Measurements from ENCODE around the gene MAPK8IP1. TPM values are rescaled to one million over a fixed set of nuclear protein-coding genes. Genes with fewer than 3 reads are reported as not detected.
A peak's percentile ranks its signal among the peaks of the same experiment; 100 is the strongest.

Gene MAPK8IP1
- total RNA-seq, 1 donor from 2014 or later, result 38.7 TPM

DNA sequence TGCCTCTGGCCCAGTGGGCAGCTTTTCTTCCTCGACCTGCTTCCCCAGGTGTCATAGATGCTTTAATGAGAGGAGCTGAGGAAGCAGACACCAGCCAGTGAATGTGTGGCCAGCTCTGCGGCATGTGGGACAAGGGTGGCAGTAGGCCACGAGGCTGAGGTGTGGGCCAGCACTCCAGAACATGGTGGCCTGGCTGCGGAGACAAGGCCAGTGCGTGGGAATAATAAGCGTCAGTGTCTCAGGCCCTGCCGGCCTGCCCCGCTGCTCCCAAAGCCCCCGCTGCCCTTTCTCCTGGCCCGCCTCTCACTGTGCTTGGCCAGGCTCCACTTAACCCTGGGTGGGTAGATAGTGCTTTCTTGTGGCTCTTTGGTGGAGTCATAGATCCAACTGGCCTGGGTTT lies 2.1 kb downstream of the MAPK8IP1 start:
- no peaks in the 10 kb centered on the region for H3K36me3 Mint-ChIP-seq (ENCODE audit: low read depth)
- peaks cover 21% of the 10 kb centered on the region for H3K27me3 Mint-ChIP-seq (ENCODE audit: low read depth)
- no peak for DNase-seq (ENCODE audit: low read depth, low spot score)
- no peak overlapping the region for H3K27ac Mint-ChIP-seq (ENCODE audit: unreplicated experiment)
- peak overlapping the region; percentile 69 for H3K4me3 Mint-ChIP-seq
- H3K4me1 Mint-ChIP-seq, result peaks cover 10% of the 10 kb centered on the region
- no peaks in the 10 kb centered on the region for H3K9me3 Mint-ChIP-seq
- no peak for TF ChIP-seq CTCF (conservative IDR thresholded peaks at IDR 0.05)

- H3K4me3 Mint-ChIP-seq, result no peak overlapping the region
- no peak for TF ChIP-seq CTCF (conservative IDR thresholded peaks at IDR 0.05)
- H3K36me3 Mint-ChIP-seq (ENCODE audit: low read depth), result no peaks in the 10 kb centered on the region
- H3K27me3 Mint-ChIP-seq (ENCODE audit: low read depth), result peaks cover 19% of the 10 kb centered on the region
- DNase-seq (ENCODE audit: low read depth, low spot score), result no peak
- H3K27ac Mint-ChIP-seq (ENCODE audit: unreplicated experiment), result peak overlapping the region; percentile 87
- no peaks in the 10 kb centered on the region for H3K9me3 Mint-ChIP-seq
- H3K4me1 Mint-ChIP-seq, result peaks cover 17% of the 10 kb centered on the region
Measured at GRCh38 chr11:45889555-45889954, 4.1 kb downstream of the MAPK8IP1 start.

DNA sequence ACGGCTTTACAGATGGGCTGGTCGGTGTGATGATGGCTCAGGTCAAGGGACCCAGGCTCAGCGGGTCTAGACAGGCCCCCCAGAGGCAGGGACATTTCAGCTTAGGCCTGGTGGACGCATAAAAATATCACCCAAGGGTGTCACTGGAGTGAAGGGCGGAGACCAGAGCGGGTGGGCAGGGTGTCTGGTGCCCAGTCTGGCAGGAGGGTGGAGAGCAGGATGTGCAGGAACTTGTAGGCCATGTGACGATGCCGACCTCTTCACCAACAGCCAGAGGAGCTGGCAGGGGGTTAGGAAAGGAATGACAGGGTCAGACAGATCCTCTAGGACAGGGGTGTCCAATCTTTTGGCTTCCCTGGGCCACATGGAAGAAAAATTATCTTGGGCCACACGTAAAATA lies 4.5 kb downstream of the MAPK8IP1 start:
- no peak for TF ChIP-seq CTCF (conservative IDR thresholded peaks at IDR 0.05)
- Mint-ChIP-seq H3K4me1 (peaks cover 12% of the 10 kb centered on the region), H3K9me3 (no peaks in the 10 kb centered on the region), H3K27me3 (ENCODE audit: low read depth) (peaks cover 15% of the 10 kb centered on the region), H3K27ac (ENCODE audit: unreplicated experiment) (peak overlapping the region; percentile 14), H3K36me3 (ENCODE audit: low read depth) (no peaks in the 10 kb centered on the region), H3K4me3 (no peak overlapping the region)
- no peak for DNase-seq (ENCODE audit: low read depth, low spot score)

GRCh38 chr11:45890886-45891550 lies 5.6 kb downstream of the MAPK8IP1 start:
- Mint-ChIP-seq H3K27me3 (ENCODE audit: low read depth) (peaks cover 12% of the 10 kb centered on the region), H3K36me3 (ENCODE audit: low read depth) (no peaks in the 10 kb centered on the region), H3K9me3 (no peaks in the 10 kb centered on the region), H3K4me3 (peak overlapping the region; percentile 15), H3K27ac (ENCODE audit: unreplicated experiment) (no peak overlapping the region), H3K4me1 (peaks cover 8% of the 10 kb centered on the region)
- no peak for DNase-seq (ENCODE audit: low read depth, low spot score)
- TF ChIP-seq CTCF (conservative IDR thresholded peaks at IDR 0.05), result no peak

GRCh38 chr11:45892856-45893255 lies 7.4 kb downstream of the MAPK8IP1 start:
- Mint-ChIP-seq H3K27ac (ENCODE audit: unreplicated experiment) (peak overlapping the region; percentile 27), H3K4me1 (peaks cover 8% of the 10 kb centered on the region), H3K27me3 (ENCODE audit: low read depth) (no peaks in the 10 kb centered on the region), H3K4me3 (no peak overlapping the region), H3K36me3 (ENCODE audit: low read depth) (no peaks in the 10 kb centered on the region), H3K9me3 (no peaks in the 10 kb centered on the region)
- TF ChIP-seq CTCF (conservative IDR thresholded peaks at IDR 0.05), result no peak
- no peak for DNase-seq (ENCODE audit: low read depth, low spot score)
